ENCODE results near the gene SYNDIG1L.
"Not testable (repeated sequence)": the region's sequence is repeated elsewhere in the genome, so short reads cannot be mapped to it uniquely, and the experiment has no call there.

DNA sequence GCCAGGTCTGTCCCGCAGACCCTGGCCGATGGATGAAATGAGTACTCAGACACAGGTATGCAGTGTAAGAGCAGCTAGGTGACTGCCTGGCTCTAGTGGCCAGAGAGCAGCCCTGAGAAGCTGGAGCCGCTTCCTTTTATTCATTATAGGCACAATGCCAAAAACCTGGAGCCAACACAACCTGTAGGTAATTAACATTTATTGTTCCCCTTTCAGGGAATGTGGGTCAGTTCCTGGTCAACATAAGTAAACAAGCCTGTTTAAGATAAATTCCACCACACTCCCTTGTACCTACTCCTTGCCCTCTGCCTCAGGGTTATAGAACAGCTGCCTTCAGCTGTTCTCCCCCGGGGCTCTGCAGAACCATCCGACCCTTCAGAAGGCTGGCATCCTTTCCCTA lies 28.4 kb upstream of the SYNDIG1L start:
- TF ChIP-seq CTCF (IDR thresholded peaks at IDR 0.05 in 2 of 3, conservative IDR thresholded peaks at IDR 0.05 in 1 of 3; ENCODE audit: borderline replicate concordance in 1 of 3, insufficient read depth in 1 of 3, low read depth in 2 of 3, low read length in 2 of 3); POLR2A (IDR thresholded peaks at IDR 0.05; ENCODE audit: borderline replicate concordance, extremely low read depth, insufficient read depth, insufficient read length); POLR2AphosphoS5 (IDR thresholded peaks at IDR 0.05; ENCODE audit: low read depth, low read length); EZH2 (IDR thresholded peaks at IDR 0.05); FOSL1 (IDR thresholded peaks at IDR 0.05; ENCODE audit: low read depth); EZH2phosphoT487 (IDR thresholded peaks at IDR 0.05; ENCODE audit: borderline replicate concordance); MAX (IDR thresholded peaks at IDR 0.05); SRF (IDR thresholded peaks at IDR 0.05; ENCODE audit: low read depth); EGR1 (IDR thresholded peaks at IDR 0.05; ENCODE audit: low read depth); YY1 (IDR thresholded peaks at IDR 0.05; ENCODE audit: extremely low read depth, insufficient replicate concordance, low read depth, low read length): not testable (repeated sequence)
- TF ChIP-seq, protein P1, sequence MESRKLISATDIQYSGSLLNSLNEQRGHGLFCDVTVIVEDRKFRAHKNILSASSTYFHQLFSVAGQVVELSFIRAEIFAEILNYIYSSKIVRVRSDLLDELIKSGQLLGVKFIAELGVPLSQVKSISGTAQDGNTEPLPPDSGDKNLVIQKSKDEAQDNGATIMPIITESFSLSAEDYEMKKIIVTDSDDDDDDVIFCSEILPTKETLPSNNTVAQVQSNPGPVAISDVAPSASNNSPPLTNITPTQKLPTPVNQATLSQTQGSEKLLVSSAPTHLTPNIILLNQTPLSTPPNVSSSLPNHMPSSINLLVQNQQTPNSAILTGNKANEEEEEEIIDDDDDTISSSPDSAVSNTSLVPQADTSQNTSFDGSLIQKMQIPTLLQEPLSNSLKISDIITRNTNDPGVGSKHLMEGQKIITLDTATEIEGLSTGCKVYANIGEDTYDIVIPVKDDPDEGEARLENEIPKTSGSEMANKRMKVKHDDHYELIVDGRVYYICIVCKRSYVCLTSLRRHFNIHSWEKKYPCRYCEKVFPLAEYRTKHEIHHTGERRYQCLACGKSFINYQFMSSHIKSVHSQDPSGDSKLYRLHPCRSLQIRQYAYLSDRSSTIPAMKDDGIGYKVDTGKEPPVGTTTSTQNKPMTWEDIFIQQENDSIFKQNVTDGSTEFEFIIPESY (IDR thresholded peaks at IDR 0.05; ENCODE audit: extremely low read depth, insufficient replicate concordance, low read length): not testable (repeated sequence)
- TF ChIP-seq, protein P2, sequence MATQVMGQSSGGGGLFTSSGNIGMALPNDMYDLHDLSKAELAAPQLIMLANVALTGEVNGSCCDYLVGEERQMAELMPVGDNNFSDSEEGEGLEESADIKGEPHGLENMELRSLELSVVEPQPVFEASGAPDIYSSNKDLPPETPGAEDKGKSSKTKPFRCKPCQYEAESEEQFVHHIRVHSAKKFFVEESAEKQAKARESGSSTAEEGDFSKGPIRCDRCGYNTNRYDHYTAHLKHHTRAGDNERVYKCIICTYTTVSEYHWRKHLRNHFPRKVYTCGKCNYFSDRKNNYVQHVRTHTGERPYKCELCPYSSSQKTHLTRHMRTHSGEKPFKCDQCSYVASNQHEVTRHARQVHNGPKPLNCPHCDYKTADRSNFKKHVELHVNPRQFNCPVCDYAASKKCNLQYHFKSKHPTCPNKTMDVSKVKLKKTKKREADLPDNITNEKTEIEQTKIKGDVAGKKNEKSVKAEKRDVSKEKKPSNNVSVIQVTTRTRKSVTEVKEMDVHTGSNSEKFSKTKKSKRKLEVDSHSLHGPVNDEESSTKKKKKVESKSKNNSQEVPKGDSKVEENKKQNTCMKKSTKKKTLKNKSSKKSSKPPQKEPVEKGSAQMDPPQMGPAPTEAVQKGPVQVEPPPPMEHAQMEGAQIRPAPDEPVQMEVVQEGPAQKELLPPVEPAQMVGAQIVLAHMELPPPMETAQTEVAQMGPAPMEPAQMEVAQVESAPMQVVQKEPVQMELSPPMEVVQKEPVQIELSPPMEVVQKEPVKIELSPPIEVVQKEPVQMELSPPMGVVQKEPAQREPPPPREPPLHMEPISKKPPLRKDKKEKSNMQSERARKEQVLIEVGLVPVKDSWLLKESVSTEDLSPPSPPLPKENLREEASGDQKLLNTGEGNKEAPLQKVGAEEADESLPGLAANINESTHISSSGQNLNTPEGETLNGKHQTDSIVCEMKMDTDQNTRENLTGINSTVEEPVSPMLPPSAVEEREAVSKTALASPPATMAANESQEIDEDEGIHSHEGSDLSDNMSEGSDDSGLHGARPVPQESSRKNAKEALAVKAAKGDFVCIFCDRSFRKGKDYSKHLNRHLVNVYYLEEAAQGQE (IDR thresholded peaks at IDR 0.05; ENCODE audit: low read depth): not testable (repeated sequence)
